Astrocyte of the cerebellum (primary cell): ENCODE data around the gene URB1.

ENCODE experiments used
- DNase-seq: peaks from one replicate; pipeline ENCODE4 v3.0.0-alpha.2; 2011; ENCODE audit warnings: low read depth
- H3K4me3 ChIP-seq: 2 replicates; pipeline ENCODE4 v1.5.1; 2011; ENCODE audit warnings: mild to moderate bottlenecking, low read depth, low read length, moderate library complexity
- CTCF ChIP-seq: IDR thresholded peaks from 2 replicates; pipeline ENCODE4 v1.5.1; 2012; ENCODE audit warnings: low read length, low read depth, moderate library complexity, mild to moderate bottlenecking; ENCODE audit errors: missing control alignments
- in situ Hi-C: cut with HindIII; loops from 2 replicates; pipeline ENCODE4 v1.10.0; 2017; ENCODE audit warnings: low sequenced_read_pairs

URB1 gene

GRCh38 chr21:32309906-32310460 is 82.8 kb downstream of the URB1 start:
- no peak overlapping the region for H3K4me3 ChIP-seq
- DNase-seq = no peak
- no peak for TF ChIP-seq CTCF
- in situ Hi-C loops = no loop called here

GRCh38 chr21:32308696-32309095 is 84.1 kb downstream of the URB1 start:
- no peak for DNase-seq
- in situ Hi-C loops = no loop called here
- no peak for TF ChIP-seq CTCF
- H3K4me3 ChIP-seq = no peak overlapping the region

- no peak overlapping the region for H3K4me3 ChIP-seq
- TF ChIP-seq CTCF = no peak
- in situ Hi-C loops = no loop called here
- DNase-seq = no peak
Observed at GRCh38 chr21:32307706-32308105, 85.1 kb downstream of the URB1 start.

- in situ Hi-C loops = no loop called here
- no peak for DNase-seq
- TF ChIP-seq CTCF = peak; percentile 44
- H3K4me3 ChIP-seq = no peak overlapping the region
Observed at GRCh38 chr21:32306021-32306780, 86.6 kb downstream of the URB1 start.

- in situ Hi-C loops = no loop called here
- no peak overlapping the region for H3K4me3 ChIP-seq
- no peak for TF ChIP-seq CTCF
- no peak for DNase-seq
Observed at GRCh38 chr21:32304998-32305397, 87.8 kb downstream of the URB1 start.

- TF ChIP-seq CTCF = no peak
- in situ Hi-C loops = no loop called here
- no peak for DNase-seq
Observed at GRCh38 chr21:32303385-32303784, 89.4 kb downstream of the URB1 start.

More at GRCh38 chr21:32303385-32303784, 89.4 kb downstream of the URB1 start:
- H3K4me3 ChIP-seq = no peak overlapping the region
